B cell (primary cell): ENCODE results near the gene PLD5. TPM values are rescaled to one million over a fixed set of nuclear protein-coding genes. Genes with fewer than 3 reads are reported as not detected.

Source experiments
- ATAC-seq: fragments of 200-7000 bp; cut with Tn5 transposase; one replicate; pipeline ENCODE4 v1.10.0; 2021; ENCODE audit warnings: low read depth, mild to moderate bottlenecking, moderate number of reproducible peaks, moderate library complexity
- CTCF ChIA-PET: fragments of 350-600 bp; sonication (Branson Sonifier 250); formaldehyde crosslinking; loops from one replicate; lab custom pipeline; 2021; ENCODE audit warnings: antibody characterized with exemption, inconsistent platforms; lab: Charles Lee
- POLR2A ChIA-PET: fragments of 350-600 bp; sonication (Branson Sonifier 250); formaldehyde crosslinking; loops from one replicate; lab custom pipeline; 2021; ENCODE audit warnings: antibody characterized with exemption; lab: Charles Lee
- DNase-seq: peaks from one replicate; pipeline ENCODE4 v3.0.0; 2013
- H2AFZ ChIP-seq: 2 replicates; pipeline ENCODE4 v1.6.1; 2012; ENCODE audit warnings: mild to moderate bottlenecking, low read depth, low read length; ENCODE audit not compliant: insufficient read depth, poor library complexity, severe bottlenecking
- H3K27ac ChIP-seq, 2 donors: 1 replicate in 1 of 2; 2 replicates in 1 of 2; pipeline ENCODE4 v1.5.1; 2012 to 2013; ENCODE audit warnings: low read length in 2 of 2, mild to moderate bottlenecking in 2 of 2, moderate library complexity in 1 of 2
- H3K27me3 ChIP-seq, 4 experiments: fragments of 200-600 bp in 1 of 4; sonication (generic) in 1 of 4; replicated peaks in 1 of 4; 1 replicate in 2 of 4; 2 replicates in 2 of 4; pipeline versions ENCODE4 v1.6.1 to v1.7.0; 2013 to 2016; ENCODE audit warnings: low read length in 3 of 4, mild to moderate bottlenecking in 2 of 4, mixed read lengths in 1 of 4, moderate library complexity in 1 of 4; ENCODE audit not compliant: insufficient read depth in 4 of 4, control insufficient read depth in 3 of 4; ENCODE audit errors: control extremely low read depth in 1 of 4
- H3K36me3 ChIP-seq, 2 experiments: replicated peaks in 1 of 2; 1 replicate in 1 of 2; 2 replicates in 1 of 2; pipeline versions ENCODE4 v1.6.1 to v1.7.1; 2013; ENCODE audit warnings: low read length in 1 of 2; ENCODE audit not compliant: insufficient read depth in 2 of 2, control insufficient read depth in 1 of 2; ENCODE audit errors: control extremely low read depth in 1 of 2, extremely low read depth in 1 of 2
- H3K4me1 ChIP-seq, 2 donors: fragments of 200-600 bp in 1 of 2; sonication (generic) in 1 of 2; 1 replicate in 1 of 2; 2 replicates in 1 of 2; pipeline versions ENCODE4 v1.5.1 to v1.6.1; 2013 to 2017; ENCODE audit warnings: low read length in 2 of 2; ENCODE audit not compliant: control insufficient read depth in 2 of 2, insufficient read depth in 2 of 2
- H3K4me2 ChIP-seq: replicated peaks from 2 replicates; pipeline ENCODE3; 2012; ENCODE audit warnings: mild to moderate bottlenecking, low read depth, low read length; ENCODE audit not compliant: poor library complexity, severe bottlenecking
- H3K4me3 ChIP-seq, 5 experiments: fragments of 200-600 bp in 1 of 5; sonication (generic) in 1 of 5; 1 replicate in 3 of 5; 2 replicates in 2 of 5; pipeline versions ENCODE4 v1.5.1 to v1.7.0; 2011 to 2016; ENCODE audit warnings: low read length in 4 of 5, mild to moderate bottlenecking in 4 of 5, low read depth in 2 of 5, control low read depth in 1 of 5, moderate library complexity in 1 of 5; ENCODE audit not compliant: insufficient read depth in 1 of 5; ENCODE audit errors: control extremely low read depth in 1 of 5, extremely low read depth in 1 of 5
- H3K79me2 ChIP-seq: fragments of 200-600 bp; sonication (generic); one replicate; pipeline ENCODE4 v1.6.0; 2016; ENCODE audit warnings: low read length; ENCODE audit not compliant: control insufficient read depth, insufficient read depth
- H3K9ac ChIP-seq: fragments of 200-600 bp; sonication (generic); 2 replicates; pipeline ENCODE4 v1.6.1; 2017; ENCODE audit warnings: mild to moderate bottlenecking, low read length, moderate library complexity
- H3K9me3 ChIP-seq, 3 donors: one replicate each; pipeline versions ENCODE4 v1.6.1 to v1.7.1; 2013; ENCODE audit warnings: low read length in 2 of 3; ENCODE audit not compliant: control insufficient read depth in 2 of 3, insufficient read depth in 1 of 3; ENCODE audit errors: control extremely low read depth in 1 of 3
- H4K20me1 ChIP-seq: 2 replicates; pipeline ENCODE4 v1.6.0; 2012; ENCODE audit warnings: mild to moderate bottlenecking, low read length; ENCODE audit not compliant: insufficient read depth, control insufficient read depth, poor library complexity, severe bottlenecking
- H3K27ac Mint-ChIP-seq: one replicate; pipeline ENCODE4 v1.8.0; 2021; ENCODE audit warnings: mixed read lengths
- H3K27me3 Mint-ChIP-seq: one replicate; pipeline ENCODE4 v1.8.0; 2021; ENCODE audit warnings: mixed read lengths
- H3K4me1 Mint-ChIP-seq: one replicate; pipeline ENCODE4 v1.8.0; 2021; ENCODE audit warnings: mixed read lengths
- H3K4me3 Mint-ChIP-seq: one replicate; pipeline ENCODE4 v1.8.0; 2021; ENCODE audit warnings: mixed read lengths
- H3K9me3 Mint-ChIP-seq: one replicate; pipeline ENCODE4 v1.8.0; 2022; ENCODE audit warnings: mixed read lengths; ENCODE audit not compliant: insufficient read depth
- CTCF ChIP-seq: fragments of 200-600 bp; IDR thresholded peaks from one replicate; pipeline ENCODE4 v1.8.0; 2022; ENCODE audit warnings: antibody characterized with exemption, mild to moderate bottlenecking
- EZH2 ChIP-seq: IDR thresholded peaks from 2 replicates; pipeline ENCODE4 v1.6.1; 2012; ENCODE audit warnings: borderline replicate concordance, low read depth, mild to moderate bottlenecking, moderate library complexity, low read length; ENCODE audit not compliant: insufficient read depth, poor library complexity, severe bottlenecking
- WGBS: methylation state at CpG from one replicate; pipeline ENCODE4 v1.1.5; 2013; ENCODE audit warnings: missing lambda C conversion rate; ENCODE audit not compliant: insufficient coverage; 5-methylcytosine and 5-hydroxymethylcytosine counted together
- intact Hi-C: fragments of 100-400 bp; cut with micrococcal nuclease; formaldehyde crosslinking; loops from one replicate; pipeline ENCODE4 v1.10.0; 2022
- polyA plus RNA-seq: library from polyadenylated mRNA; depleted of rRNA; stranded (reverse); fragments of >200 nt; gene quantifications from 2 replicates; pipeline ENCODE4 v1.2.3, GENCODE V29; 2012
- total RNA-seq, 2 donors: library from RNA; stranded (reverse); fragments of 120-200 nt in 1 of 2; gene quantifications; 1 replicate in 1 of 2; 2 replicates in 1 of 2; pipeline versions ENCODE4 v1.2.3 to v1.2.4, GENCODE V29; 2013 to 2022

The PLD5 gene
- total and polyA plus RNA-seq, 2 donors (not counting 1 experiment from before 2014, with no cell fraction given): 0.37 to 1.9 TPM

DNA sequence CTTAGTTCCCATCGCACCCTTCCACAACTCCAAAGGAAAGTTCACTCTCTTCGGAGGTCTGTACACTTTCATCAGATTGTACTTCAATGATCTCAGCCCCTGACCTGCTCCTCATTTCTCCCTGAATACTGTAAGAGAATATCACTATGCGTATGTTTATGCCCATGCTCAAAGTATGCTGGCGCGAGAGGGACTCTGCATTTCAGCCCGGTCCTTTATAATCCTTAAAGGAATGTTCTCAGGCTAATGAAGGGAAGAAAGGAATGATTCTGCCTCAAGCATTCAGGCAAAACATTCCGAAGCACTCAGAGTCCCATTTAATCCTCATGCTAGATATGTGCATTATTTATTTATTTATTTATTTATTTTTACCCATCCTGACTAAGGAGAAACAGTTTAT is 76.8 kb downstream of the PLD5 start:
- Mint-ChIP-seq H3K27me3 (peaks cover 58% of the 10 kb centered on the region), H3K9me3 (no peaks in the 10 kb centered on the region), H3K27ac (no peak overlapping the region), H3K4me3 (no peak overlapping the region), H3K4me1 (no peaks in the 10 kb centered on the region)
- Histone ChIP-seq H4K20me1 (no peaks in the 10 kb centered on the region), H3K4me3 (no peak overlapping the region), H3K79me2 (no peaks in the 10 kb centered on the region), H3K27ac (no peak overlapping the region), H3K9ac (no peak overlapping the region), H3K36me3 (no peaks in the 10 kb centered on the region), H3K9me3 (peaks cover 0 to 2% (median 0%) of the 10 kb centered on the region in 3 donors), H3K27me3 (no peaks in the 10 kb centered on the region), H2AFZ (no peak overlapping the region), H3K4me2 (no peak overlapping the region), H3K4me1 (no peaks in the 10 kb centered on the region)
- WGBS: 63% methylated on average over 2 of the region's 7 CpGs
- CTCF ChIA-PET: no interaction called here
- DNase-seq: no peak
- no peak for ATAC-seq
- POLR2A ChIA-PET: no interaction called here
- TF ChIP-seq CTCF (no peak), EZH2 (no peak)
- intact Hi-C loops: no loop called here

- H3K4me1 ChIP-seq: no peaks in the 10 kb centered on the region
- H4K20me1 ChIP-seq: no peaks in the 10 kb centered on the region
- POLR2A ChIA-PET: no interaction called here
- Mint-ChIP-seq H3K9me3 (no peaks in the 10 kb centered on the region), H3K27ac (no peak overlapping the region), H3K4me3 (no peak overlapping the region), H3K4me1 (no peaks in the 10 kb centered on the region), H3K27me3 (peaks cover 11% of the 10 kb centered on the region)
- peaks cover 0 to 2% (median 0%) of the 10 kb centered on the region in 3 donors for H3K9me3 ChIP-seq
- CTCF ChIA-PET: no interaction called here
- H3K27ac ChIP-seq: no peak overlapping the region
- no peak for TF ChIP-seq CTCF
- TF ChIP-seq EZH2: no peak
- WGBS: 100% methylated on average over 1 of the region's 1 CpG
- no peaks in the 10 kb centered on the region for H3K27me3 ChIP-seq
- ATAC-seq (no peak), DNase-seq (no peak)
- H2AFZ ChIP-seq: no peak overlapping the region
- no peak overlapping the region for H3K4me3 ChIP-seq
- H3K79me2 ChIP-seq: no peaks in the 10 kb centered on the region
- no peak overlapping the region for H3K4me2 ChIP-seq
- intact Hi-C loops: no loop called here
- H3K9ac ChIP-seq: no peak overlapping the region
- no peaks in the 10 kb centered on the region for H3K36me3 ChIP-seq
Measured at GRCh38 chr1:242440757-242441156, 83.7 kb downstream of the PLD5 start.
